Lung (tissue), 12 donors: Measurements from ENCODE around the gene AMN. TPM values are rescaled to one million over a fixed set of nuclear protein-coding genes. Genes with fewer than 3 reads are reported as not detected.

Experiments
- ATAC-seq: fragments of 200-7000 bp; cut with Tn5 transposase; one replicate; pipeline ENCODE4 v1.9.1; 2020; ENCODE audit warnings: moderate number of reproducible peaks; ENCODE audit not compliant: insufficient read depth, low FRiP score
- DNase-seq, 3 donors: peaks; one replicate each; pipeline ENCODE4 v3.0.0-alpha.2; 2013 to 2017
- H3K27ac ChIP-seq, 2 donors: one replicate each; pipeline ENCODE4 v1.5.1; 2013; ENCODE audit warnings: mild to moderate bottlenecking in 2 of 2, moderate library complexity in 2 of 2, control low read depth in 1 of 2, inconsistent platforms in 1 of 2, low read depth in 1 of 2, low read length in 1 of 2
- H3K27me3 ChIP-seq, 3 donors: one replicate each; pipeline ENCODE4 v1.5.1; 2013; ENCODE audit warnings: low read length in 2 of 3; ENCODE audit not compliant: control insufficient read depth in 3 of 3, insufficient read depth in 3 of 3
- H3K36me3 ChIP-seq, 4 donors: one replicate each; pipeline ENCODE4 v1.5.1; 2013; ENCODE audit warnings: low read length in 4 of 4, mild to moderate bottlenecking in 1 of 4, moderate library complexity in 1 of 4; ENCODE audit not compliant: control insufficient read depth in 4 of 4, insufficient read depth in 4 of 4
- H3K4me1 ChIP-seq, 5 donors: one replicate each; pipeline ENCODE4 v1.5.1; 2013; ENCODE audit warnings: low read length in 5 of 5, mild to moderate bottlenecking in 2 of 5, moderate library complexity in 1 of 5; ENCODE audit not compliant: control insufficient read depth in 5 of 5, insufficient read depth in 5 of 5
- H3K4me3 ChIP-seq: one replicate; pipeline ENCODE4 v1.5.1; 2013; ENCODE audit warnings: mild to moderate bottlenecking, control low read depth, moderate library complexity
- H3K9ac ChIP-seq, 2 donors: one replicate each; pipeline ENCODE4 v1.5.1; 2013; ENCODE audit warnings: low read length in 2 of 2, control low read depth in 1 of 2; ENCODE audit not compliant: insufficient read depth in 1 of 2
- H3K9me3 ChIP-seq, 4 donors: one replicate each; pipeline ENCODE4 v1.5.1; 2013; ENCODE audit warnings: low read length in 3 of 4, mild to moderate bottlenecking in 1 of 4, moderate library complexity in 1 of 4; ENCODE audit not compliant: control insufficient read depth in 4 of 4, insufficient read depth in 3 of 4
- CTCF ChIP-seq: IDR thresholded peaks from 2 replicates; pipeline ENCODE4 v1.5.1; 2012; ENCODE audit warnings: mild to moderate bottlenecking; ENCODE audit errors: control extremely low read depth, extremely low read depth
- WGBS, 2 donors: extraction: QIAGEN DNeasy Blood & Tissue Kit; methylation state at CpG; one replicate each; pipeline ENCODE4 v1.1.7; 2013; 5-methylcytosine and 5-hydroxymethylcytosine counted together
- polyA plus RNA-seq, 2 donors: library from polyadenylated mRNA; stranded (reverse); fragments of 200-250 nt; gene quantifications; one replicate each; pipeline ENCODE4 v1.2.1, GENCODE V29; 2013
- total RNA-seq, 2 donors: library from RNA; depleted of rRNA in 1 of 2; stranded (reverse); fragments of >200 nt in 1 of 2; gene quantifications; one replicate each; pipeline ENCODE4 v1.2.1, GENCODE V29; 2014 to 2021
- donor health status: control.
- donor health status: control.
- donor health status: Bipolar disorder and iron deficiency.
- donor health status: healthy.
- donor health status: DM: yes; HTN: yes; CAD: no.

The AMN gene
- total and polyA plus RNA-seq, 4 donors = 0.94 to 24.7 (median 12.6) TPM

- Histone ChIP-seq H3K4me3 (no peak overlapping the region), H3K27ac (no peak overlapping the region), H3K27me3 (no peaks in the 10 kb centered on the region), H3K36me3 (peaks cover 29 to 74% (median 56%) of the 10 kb centered on the region in 4 donors), H3K9ac (no peak overlapping the region), H3K4me1 (peaks cover 0 to 7% (median 0%) of the 10 kb centered on the region in 5 donors), H3K9me3 (no peaks in the 10 kb centered on the region)
- 92% methylated on average over 18 of the region's 18 CpGs for WGBS, 2 donors
- DNase-seq (no peak), ATAC-seq (no peak)
- TF ChIP-seq CTCF = no peak
These were observed 31.8 kb downstream of the AMN start for GRCh38 chr14:102954081-102954789.

GRCh38 chr14:102955636-102956408 lies 33.4 kb downstream of the AMN start:
- Histone ChIP-seq H3K36me3 (peaks cover 39 to 66% (median 52%) of the 10 kb centered on the region in 4 donors), H3K4me3 (no peak overlapping the region), H3K4me1 (no peaks in the 10 kb centered on the region), H3K9me3 (no peaks in the 10 kb centered on the region), H3K27me3 (no peaks in the 10 kb centered on the region), H3K9ac (no peak overlapping the region), H3K27ac (no peak overlapping the region)
- ATAC-seq (no peak), DNase-seq (no peak)
- no peak for TF ChIP-seq CTCF
- WGBS, 2 donors = 86 to 93% methylated on average over 8 of the region's 8 CpGs

DNA sequence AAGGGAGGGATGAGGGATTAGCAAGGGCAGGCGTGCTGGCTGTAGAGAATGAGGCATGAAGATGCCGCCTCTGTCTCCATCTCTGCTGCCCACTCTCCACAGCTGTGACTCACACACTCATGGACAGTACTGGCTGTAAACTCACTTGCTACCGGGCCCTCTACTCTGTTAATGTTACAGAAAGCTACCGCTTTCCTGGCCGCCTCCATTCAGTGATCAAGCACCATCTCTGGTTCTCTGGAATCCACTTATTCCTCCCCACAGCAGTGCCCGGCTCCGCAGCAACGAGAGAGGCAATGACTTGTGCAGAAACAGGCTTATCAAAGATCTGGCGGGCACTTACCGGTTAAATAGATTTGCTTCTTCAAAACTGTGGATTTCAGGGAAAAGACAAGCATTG lies 34.8 kb downstream of the AMN start:
- Histone ChIP-seq H3K27me3 (no peaks in the 10 kb centered on the region), H3K27ac (no peak overlapping the region), H3K9me3 (no peaks in the 10 kb centered on the region), H3K4me3 (no peak overlapping the region), H3K4me1 (no peaks in the 10 kb centered on the region), H3K9ac (no peak overlapping the region), H3K36me3 (peaks cover 35 to 66% (median 55%) of the 10 kb centered on the region in 4 donors)
- ATAC-seq = no peak
- WGBS, 2 donors = 89 to 95% methylated on average over 10 of the region's 10 CpGs
- TF ChIP-seq CTCF = no peak
- no peak for DNase-seq
